MM.1S (cell line): ENCODE results near the gene MAB21L4.

Experiments used
- DNase-seq: peaks from one replicate; pipeline ENCODE4 v3.0.0-alpha.2; 2015
- H2AFZ ChIP-seq: fragments of 300-600 bp; sonication (generic); 2 replicates; pipeline ENCODE4 v1.6.0; 2016; ENCODE audit warnings: antibody characterized with exemption, low read length
- H3F3A ChIP-seq: fragments of 300-600 bp; sonication (generic); 2 replicates; pipeline ENCODE4 v1.6.1; 2016; ENCODE audit warnings: mild to moderate bottlenecking, antibody characterized with exemption, low read length, moderate library complexity, mixed read lengths; ENCODE audit not compliant: insufficient read depth
- H3K27ac ChIP-seq: fragments of 300-600 bp; sonication (generic); 2 replicates; pipeline ENCODE4 v1.5.1; 2016; ENCODE audit warnings: mild to moderate bottlenecking, low read length
- H3K27me3 ChIP-seq: fragments of 300-600 bp; sonication (generic); replicated peaks from 2 replicates; pipeline ENCODE4 v1.6.0; 2016; ENCODE audit warnings: low read length; ENCODE audit not compliant: insufficient read depth
- H3K36me3 ChIP-seq: fragments of 300-600 bp; sonication (generic); replicated peaks from 2 replicates; pipeline ENCODE4 v1.6.1; 2016; ENCODE audit warnings: mild to moderate bottlenecking, low read length, mixed read lengths; ENCODE audit not compliant: insufficient read depth
- H3K4me1 ChIP-seq: fragments of 300-600 bp; sonication (generic); 2 replicates; pipeline ENCODE4 v1.6.1; 2016; ENCODE audit warnings: low read length, mixed read lengths
- H3K4me2 ChIP-seq: fragments of 300-600 bp; sonication (generic); 2 replicates; pipeline ENCODE4 v1.6.0; 2016; ENCODE audit warnings: low read depth, low read length
- H3K4me3 ChIP-seq: fragments of 300-600 bp; sonication (generic); 2 replicates; pipeline ENCODE4 v1.5.1; 2016; ENCODE audit warnings: low read length, mixed read lengths
- H3K79me2 ChIP-seq: fragments of 300-600 bp; sonication (generic); 2 replicates; pipeline ENCODE4 v1.6.1; 2016; ENCODE audit warnings: mixed run types, low read length, mixed read lengths
- H3K9ac ChIP-seq: fragments of 300-600 bp; sonication (generic); 2 replicates; pipeline ENCODE4 v1.6.1; 2016; ENCODE audit warnings: low read length, mixed read lengths
- H3K9me2 ChIP-seq: fragments of 300-600 bp; sonication (generic); replicated peaks from 2 replicates; pipeline ENCODE4 v1.6.1; 2016; ENCODE audit warnings: mild to moderate bottlenecking, low read length, mixed read lengths; ENCODE audit not compliant: insufficient read depth
- H3K9me3 ChIP-seq: fragments of 300-600 bp; sonication (generic); replicated peaks from 2 replicates; pipeline ENCODE4 v1.6.1; 2016; ENCODE audit warnings: mild to moderate bottlenecking, low read length, mixed read lengths; ENCODE audit not compliant: insufficient read depth
- H4K20me1 ChIP-seq: fragments of 300-600 bp; sonication (generic); 2 replicates; pipeline ENCODE4 v1.6.1; 2016; ENCODE audit warnings: mild to moderate bottlenecking, low read length, moderate library complexity, mixed read lengths; ENCODE audit not compliant: insufficient read depth
- CTCF ChIP-seq: fragments of 300-600 bp; sonication (generic); IDR thresholded peaks from 2 replicates; pipeline ENCODE4 v1.5.1; 2016; ENCODE audit warnings: antibody characterized with exemption, low read length, mixed read lengths
- EZH2 ChIP-seq: fragments of 300-600 bp; sonication (generic); optimal IDR thresholded peaks from 2 replicates; pipeline ENCODE3; 2017; ENCODE audit warnings: low read depth, mild to moderate bottlenecking, antibody characterized with exemption, low read length, mixed read lengths
- EZH2phosphoT487 ChIP-seq: fragments of 300-600 bp; sonication (generic); IDR thresholded peaks from 2 replicates; pipeline ENCODE4 v1.6.1; 2018; ENCODE audit warnings: antibody characterized with exemption, low read length

The MAB21L4 gene

GRCh38 chr2:240896871-240897692 lies 1.1 kb upstream of the MAB21L4 start:
- Histone ChIP-seq H3K27ac (no peak overlapping the region), H3K79me2 (no peaks in the 10 kb centered on the region), H3K4me3 (no peak overlapping the region), H3K27me3 (peaks cover 45% of the 10 kb centered on the region), H3F3A (no peaks in the 10 kb centered on the region), H3K9ac (no peak overlapping the region), H3K9me3 (no peaks in the 10 kb centered on the region), H4K20me1 (no peaks in the 10 kb centered on the region), H3K4me2 (no peak overlapping the region), H3K9me2 (no peaks in the 10 kb centered on the region), H3K36me3 (no peaks in the 10 kb centered on the region), H3K4me1 (no peaks in the 10 kb centered on the region), H2AFZ (no peak overlapping the region)
- no peak for DNase-seq
- TF ChIP-seq CTCF, result no peak
- no peak for TF ChIP-seq EZH2
- TF ChIP-seq EZH2phosphoT487, result no peak

- no peaks in the 10 kb centered on the region for H3K79me2 ChIP-seq
- H3K27me3 ChIP-seq, result peaks cover 38% of the 10 kb centered on the region
- no peaks in the 10 kb centered on the region for H3K9me3 ChIP-seq
- no peak for TF ChIP-seq EZH2
- no peak for TF ChIP-seq EZH2phosphoT487
- no peak for TF ChIP-seq CTCF
- no peaks in the 10 kb centered on the region for H3K9me2 ChIP-seq
- H3K4me1 ChIP-seq, result no peaks in the 10 kb centered on the region
- H3K27ac ChIP-seq, result no peak overlapping the region
- H3K4me2 ChIP-seq, result no peak overlapping the region
- H3K4me3 ChIP-seq, result no peak overlapping the region
- H3K9ac ChIP-seq, result no peak overlapping the region
- H4K20me1 ChIP-seq, result no peaks in the 10 kb centered on the region
- H3F3A ChIP-seq, result no peaks in the 10 kb centered on the region
- H2AFZ ChIP-seq, result no peak overlapping the region
- no peaks in the 10 kb centered on the region for H3K36me3 ChIP-seq
- no peak for DNase-seq
Measured at GRCh38 chr2:240896394-240896793, 438 bp upstream of the MAB21L4 start.

GRCh38 chr2:240894836-240895558 lies 959 bp downstream of the MAB21L4 start:
- H3K4me2 ChIP-seq, result no peak overlapping the region
- no peak overlapping the region for H3K9ac ChIP-seq
- no peaks in the 10 kb centered on the region for H3K4me1 ChIP-seq
- H4K20me1 ChIP-seq, result no peaks in the 10 kb centered on the region
- H3K9me3 ChIP-seq, result no peaks in the 10 kb centered on the region
- no peaks in the 10 kb centered on the region for H3K9me2 ChIP-seq
- H3K79me2 ChIP-seq, result no peaks in the 10 kb centered on the region
- no peak for DNase-seq
- H3K27me3 ChIP-seq, result peaks cover 28% of the 10 kb centered on the region
- no peak overlapping the region for H3K4me3 ChIP-seq
- no peaks in the 10 kb centered on the region for H3K36me3 ChIP-seq
- no peak overlapping the region for H3K27ac ChIP-seq
- H2AFZ ChIP-seq, result no peak overlapping the region
- TF ChIP-seq CTCF (no peak), EZH2phosphoT487 (no peak), EZH2 (no peak)
- H3F3A ChIP-seq, result no peaks in the 10 kb centered on the region
